Breast epithelium (tissue), 3 donors: Measurements from ENCODE around the gene SMARCD1.

Experiments
- CTCF ChIP-seq, 3 donors: fragments of 450-650 bp; IDR thresholded peaks; one replicate each; pipeline ENCODE4 v1.5.1; 2016 to 2017; ENCODE audit warnings: antibody characterized with exemption in 3 of 3, mild to moderate bottlenecking in 3 of 3, moderate library complexity in 3 of 3
- POLR2AphosphoS5 ChIP-seq, 3 donors: sonication (generic); formaldehyde crosslinking; IDR thresholded peaks; one replicate each; pipeline ENCODE4 v1.6.1; 2017; ENCODE audit warnings: antibody characterized with exemption in 3 of 3

- TF ChIP-seq POLR2AphosphoS5 (IDR thresholded peaks at IDR 0.05): no peak
- no peak for TF ChIP-seq CTCF (IDR thresholded peaks at IDR 0.05)
These were observed 35.1 kb upstream of the SMARCD1 start for GRCh38 chr12:50050119-50050385.
